ENCODE measurements around the gene LRRC45. TPM values are rescaled to one million over a fixed set of nuclear protein-coding genes. Genes with fewer than 3 reads are reported as not detected.

LRRC45 gene
- total RNA-seq, 4 donors from 2014 or later: 0.29 to 14.2 (median 5.3) TPM

GRCh38 chr17:82039695-82040299 is 16.7 kb downstream of the LRRC45 start:
- intact Hi-C loops (cut with DNase I; ENCODE audit: low total_unique reads): no loop called here

GRCh38 chr17:82041144-82041814 is 18.2 kb downstream of the LRRC45 start:
- no peak for DNase-seq
- Histone ChIP-seq H3K36me3 (no peaks in the 10 kb centered on the region), H3K27ac (no peak overlapping the region), H3K4me3 (no peak overlapping the region), H3K27me3 (no peaks in the 10 kb centered on the region), H3K4me1 (peaks cover 0 to 5% of the 10 kb centered on the region in 2 donors), H3K9me3 (no peaks in the 10 kb centered on the region)
- TF ChIP-seq POLR2A (IDR thresholded peaks at IDR 0.05) (no peak), CTCF (IDR thresholded peaks at IDR 0.05) (no peak)
- intact Hi-C loops (cut with DNase I; ENCODE audit: low total_unique reads): no loop called here

More at GRCh38 chr17:82039695-82040299, 16.7 kb downstream of the LRRC45 start:
- H3K36me3 ChIP-seq: no peaks in the 10 kb centered on the region
- peaks cover 0 to 10% of the 10 kb centered on the region in 2 donors for H3K4me1 ChIP-seq
- H3K9me3 ChIP-seq: no peaks in the 10 kb centered on the region
- H3K27ac ChIP-seq: no peak overlapping the region
- H3K27me3 ChIP-seq: no peaks in the 10 kb centered on the region
- TF ChIP-seq CTCF (IDR thresholded peaks at IDR 0.05) (no peak), POLR2A (IDR thresholded peaks at IDR 0.05) (no peak)
- no peak for DNase-seq
- H3K4me3 ChIP-seq: no peak overlapping the region

GRCh38 chr17:82042649-82043048 is 19.5 kb downstream of the LRRC45 start:
- Histone ChIP-seq H3K27me3 (no peaks in the 10 kb centered on the region), H3K4me3 (no peak overlapping the region), H3K4me1 (no peaks in the 10 kb centered on the region), H3K9me3 (no peaks in the 10 kb centered on the region), H3K36me3 (no peaks in the 10 kb centered on the region), H3K27ac (no peak overlapping the region)
- TF ChIP-seq POLR2A (IDR thresholded peaks at IDR 0.05) (no peak), CTCF (IDR thresholded peaks at IDR 0.05) (no peak)
- intact Hi-C loops (cut with DNase I; ENCODE audit: low total_unique reads): no loop called here
- no peak for DNase-seq

- H3K4me1 ChIP-seq: no peaks in the 10 kb centered on the region
- no peaks in the 10 kb centered on the region for H3K9me3 ChIP-seq
- H3K4me3 ChIP-seq: no peak overlapping the region
- no peak for DNase-seq
- no peaks in the 10 kb centered on the region for H3K36me3 ChIP-seq
- no peak overlapping the region for H3K27ac ChIP-seq
- TF ChIP-seq CTCF (IDR thresholded peaks at IDR 0.05) (no peak), POLR2A (IDR thresholded peaks at IDR 0.05) (no peak)
- intact Hi-C loops (cut with DNase I; ENCODE audit: low total_unique reads): no loop called here
- no peaks in the 10 kb centered on the region for H3K27me3 ChIP-seq
These were observed 20.4 kb downstream of the LRRC45 start for GRCh38 chr17:82043507-82043906.

- H3K36me3 ChIP-seq: no peaks in the 10 kb centered on the region
- H3K27ac ChIP-seq: no peak overlapping the region
- no peak for DNase-seq
- H3K9me3 ChIP-seq: no peaks in the 10 kb centered on the region
- TF ChIP-seq POLR2A (IDR thresholded peaks at IDR 0.05): no peak
- no peaks in the 10 kb centered on the region for H3K27me3 ChIP-seq
- intact Hi-C loops (cut with DNase I; ENCODE audit: low total_unique reads): no loop called here
- no peak overlapping the region for H3K4me3 ChIP-seq
- peaks cover 0 to 11% of the 10 kb centered on the region in 2 donors for H3K4me1 ChIP-seq
These were observed 22.9 kb downstream of the LRRC45 start for GRCh38 chr17:82045936-82046484.

All from uterus (tissue), 4 donors.